HEK293T (cell line): ENCODE data around the gene GAP43.

ENCODE experiments used
- ELF4 ChIP-seq: fragments of 450-650 bp; IDR thresholded peaks from 2 replicates; pipeline ENCODE4 v1.6.1; 2017; ENCODE audit warnings: antibody characterized with exemption
- SP1 ChIP-seq: fragments of 450-650 bp; IDR thresholded peaks from 2 replicates; pipeline ENCODE4 v1.6.1; 2017
- SUZ12 ChIP-seq: fragments of 450-650 bp; IDR thresholded peaks from 2 replicates; pipeline ENCODE4 v1.6.1; 2016; ENCODE audit warnings: mild to moderate bottlenecking

- no peak for TF ChIP-seq ELF4
- no peak for TF ChIP-seq SUZ12
- no peak for TF ChIP-seq SP1
Observed at GRCh38 chr3:115698851-115699591, 75.7 kb downstream of the GAP43 start.
